Esophagus muscularis mucosa (tissue), 4 donors: ENCODE measurements around the gene TLNRD1. TPM values are rescaled to one million over a fixed set of nuclear protein-coding genes. Genes with fewer than 3 reads are reported as not detected.

Source experiments
- DNase-seq: peaks from one replicate; pipeline ENCODE4 v3.0.0-alpha.2; 2017; ENCODE audit errors: extremely low spot score
- H3K27ac ChIP-seq, 4 donors: fragments of 200-600 bp; sonication (generic); replicated peaks in 1 of 4; 1 replicate in 3 of 4; 2 replicates in 1 of 4; pipeline ENCODE4 v1.5.1; 2016 to 2019; ENCODE audit warnings: mild to moderate bottlenecking in 1 of 4
- H3K27me3 ChIP-seq, 4 donors: fragments of 200-600 bp; sonication (generic); one replicate each; pipeline versions ENCODE4 v1.5.1 to v1.6.0; 2016 to 2019
- H3K36me3 ChIP-seq, 4 donors: fragments of 200-600 bp; sonication (generic); one replicate each; pipeline ENCODE4 v1.5.1; 2016 to 2019
- H3K4me1 ChIP-seq, 4 donors: fragments of 200-600 bp; sonication (generic); one replicate each; pipeline ENCODE4 v1.5.1; 2016 to 2019
- H3K4me3 ChIP-seq, 4 donors: fragments of 200-600 bp; sonication (generic); 1 replicate in 2 of 4; 2 replicates in 2 of 4; pipeline ENCODE4 v1.5.1; 2016 to 2019; ENCODE audit warnings: mild to moderate bottlenecking in 4 of 4, moderate library complexity in 1 of 4
- H3K9me3 ChIP-seq, 4 donors: fragments of 200-600 bp; sonication (generic); 1 replicate in 3 of 4; 2 replicates in 1 of 4; pipeline ENCODE4 v1.5.1; 2016 to 2019
- CTCF ChIP-seq, 3 experiments: fragments of 200-600 bp in 2 of 3; fragments of 450-650 bp in 1 of 3; sonication (generic) in 2 of 3; IDR thresholded peaks; one replicate each; pipeline ENCODE4 v1.5.1; 2017 to 2019; ENCODE audit warnings: antibody characterized with exemption in 3 of 3, mild to moderate bottlenecking in 2 of 3, moderate library complexity in 1 of 3
- EP300 ChIP-seq: sonication (generic); formaldehyde crosslinking; IDR thresholded peaks from one replicate; pipeline ENCODE4 v1.6.1; 2017; ENCODE audit warnings: antibody characterized with exemption
- POLR2A ChIP-seq: fragments of 450-650 bp; IDR thresholded peaks from one replicate; pipeline ENCODE4 v1.6.1; 2017; ENCODE audit warnings: antibody characterized with exemption, moderate library complexity, mild to moderate bottlenecking, low read depth
- POLR2AphosphoS5 ChIP-seq, 2 donors: sonication (generic); formaldehyde crosslinking; IDR thresholded peaks; one replicate each; pipeline ENCODE4 v1.6.1; 2017; ENCODE audit warnings: antibody characterized with exemption in 2 of 2
- whole genome bisulfite sequencing: methylation state at CpG from one replicate; pipeline ENCODE4 v1.1.5; 2018; 5-methylcytosine and 5-hydroxymethylcytosine counted together
- intact Hi-C: fragments of 100-400 bp; cut with DNase I; formaldehyde crosslinking; loops from one replicate; pipeline ENCODE4 v1.15.1; 2023
- total RNA-seq, 4 donors: library from RNA; depleted of rRNA; stranded (reverse); fragments of >200 nt; gene quantifications; one replicate each; pipeline versions ENCODE4 v1.1.0 to v1.2.1, GENCODE V29; 2016

The TLNRD1 gene
- total RNA-seq, 4 donors from 2014 or later = 15.8 to 45.7 (median 33.1) TPM

GRCh38 chr15:81046290-81046689 is 45.6 kb downstream of the TLNRD1 start:
- Histone ChIP-seq H3K27ac (no peak overlapping the region), H3K9me3 (no peaks in the 10 kb centered on the region), H3K4me1 (no peaks in the 10 kb centered on the region), H3K4me3 (no peak overlapping the region), H3K36me3 (no peaks in the 10 kb centered on the region), H3K27me3 (no peaks in the 10 kb centered on the region)
- peak; percentile 85 for DNase-seq
- TF ChIP-seq CTCF (IDR thresholded peaks at IDR 0.05) (no peak), EP300 (no peak), POLR2A (no peak), POLR2AphosphoS5 (IDR thresholded peaks at IDR 0.05) (no peak)
- WGBS = 93% methylated on average over 2 of the region's 2 CpGs
- intact Hi-C loops = no loop called here

DNA sequence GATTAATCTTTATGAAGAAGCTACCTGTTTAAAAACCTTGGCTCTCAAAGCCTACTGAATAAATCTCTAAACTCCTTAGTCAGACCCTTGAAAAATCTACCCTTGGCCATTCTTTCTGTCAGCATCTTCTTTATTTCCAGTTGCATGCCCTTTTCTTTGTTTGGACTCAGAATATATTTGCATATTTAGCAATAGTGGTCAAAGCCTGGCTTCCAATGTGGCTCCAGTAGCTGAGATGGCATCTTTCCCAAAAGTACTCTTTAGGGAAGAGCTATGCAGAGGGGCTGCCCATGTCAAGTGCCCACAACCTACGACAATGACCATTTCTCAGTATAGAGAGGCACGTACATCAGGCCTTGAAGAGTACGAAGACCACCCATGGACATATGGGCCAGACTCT is 47.2 kb downstream of the TLNRD1 start:
- Histone ChIP-seq H3K27ac (no peak overlapping the region), H3K4me1 (no peaks in the 10 kb centered on the region), H3K9me3 (no peaks in the 10 kb centered on the region), H3K4me3 (no peak overlapping the region), H3K27me3 (no peaks in the 10 kb centered on the region), H3K36me3 (no peaks in the 10 kb centered on the region)
- intact Hi-C loops = no loop called here
- 92% methylated on average over 2 of the region's 3 CpGs for WGBS
- no peak for TF ChIP-seq CTCF (IDR thresholded peaks at IDR 0.05)
- TF ChIP-seq POLR2A = no peak
- no peak for TF ChIP-seq POLR2AphosphoS5 (IDR thresholded peaks at IDR 0.05)
- TF ChIP-seq EP300 = no peak
- no peak for DNase-seq

DNA sequence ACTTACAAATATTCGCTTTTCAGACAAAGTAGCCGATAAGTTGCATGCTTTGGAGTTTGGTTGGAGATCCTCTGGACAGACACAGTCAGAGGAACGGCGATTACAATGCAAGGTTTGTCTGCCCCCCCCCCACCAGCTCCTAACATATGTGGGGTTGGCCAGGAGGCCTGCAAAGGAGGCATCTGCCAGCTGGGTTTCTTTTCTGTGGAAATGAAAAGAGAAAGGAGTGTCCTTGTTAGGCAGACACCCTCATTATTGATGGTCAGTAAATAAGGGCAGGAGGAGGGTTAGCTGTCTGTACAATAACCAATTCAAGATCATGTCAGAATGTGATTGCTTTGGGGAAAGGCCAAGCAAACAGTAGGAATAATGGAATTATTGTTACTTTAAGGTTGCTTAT is 49.1 kb downstream of the TLNRD1 start:
- H3K27ac ChIP-seq = no peak overlapping the region
- H3K4me3 ChIP-seq = no peak overlapping the region
- no peaks in the 10 kb centered on the region for H3K36me3 ChIP-seq
- H3K9me3 ChIP-seq = no peaks in the 10 kb centered on the region
- no peaks in the 10 kb centered on the region for H3K4me1 ChIP-seq
- H3K27me3 ChIP-seq = no peaks in the 10 kb centered on the region
- peak; percentile 39 for DNase-seq
- intact Hi-C loops = no loop called here
- WGBS = 86% methylated on average over 4 of the region's 4 CpGs
- TF ChIP-seq CTCF (IDR thresholded peaks at IDR 0.05) (no peak), POLR2A (no peak), POLR2AphosphoS5 (IDR thresholded peaks at IDR 0.05) (no peak), EP300 (no peak)

- no peak for TF ChIP-seq POLR2A
- TF ChIP-seq POLR2AphosphoS5 (IDR thresholded peaks at IDR 0.05) = no peak
- TF ChIP-seq CTCF (IDR thresholded peaks at IDR 0.05) = no peak
- no peak for TF ChIP-seq EP300
- Histone ChIP-seq H3K27me3 (no peaks in the 10 kb centered on the region), H3K9me3 (no peaks in the 10 kb centered on the region), H3K36me3 (no peaks in the 10 kb centered on the region), H3K27ac (no peak overlapping the region), H3K4me3 (no peak overlapping the region), H3K4me1 (no peaks in the 10 kb centered on the region)
- intact Hi-C loops = no loop called here
- no peak for DNase-seq
These were observed 49.5 kb downstream of the TLNRD1 start for GRCh38 chr15:81050259-81050658.

GRCh38 chr15:81050805-81051204 is 50.1 kb downstream of the TLNRD1 start:
- no peak for DNase-seq
- intact Hi-C loops = no loop called here
- H3K27me3 ChIP-seq = no peaks in the 10 kb centered on the region
- 85% methylated on average over 4 of the region's 4 CpGs for WGBS
- no peak for TF ChIP-seq CTCF (IDR thresholded peaks at IDR 0.05)
- no peak for TF ChIP-seq POLR2A
- H3K36me3 ChIP-seq = no peaks in the 10 kb centered on the region
- no peaks in the 10 kb centered on the region for H3K4me1 ChIP-seq
- no peak overlapping the region for H3K4me3 ChIP-seq
- no peak overlapping the region for H3K27ac ChIP-seq
- no peaks in the 10 kb centered on the region for H3K9me3 ChIP-seq
